ENCODE data around the gene ZMPSTE24. TPM values are rescaled to one million over a fixed set of nuclear protein-coding genes. Genes with fewer than 3 reads are reported as not detected.

The ZMPSTE24 gene
- total RNA-seq, 1 donor from 2014 or later: 35.6 TPM

- no peak overlapping the region for H3K4me3 Mint-ChIP-seq
- no peaks in the 10 kb centered on the region for H3K9me3 Mint-ChIP-seq
- DNase-seq (ENCODE audit: low read depth, low spot score): no peak
- H3K4me1 Mint-ChIP-seq: no peaks in the 10 kb centered on the region
- no peak for TF ChIP-seq CTCF (conservative IDR thresholded peaks at IDR 0.05)
- H3K27ac Mint-ChIP-seq (ENCODE audit: unreplicated experiment): no peak overlapping the region
- no peaks in the 10 kb centered on the region for H3K36me3 Mint-ChIP-seq (ENCODE audit: low read depth)
- no peaks in the 10 kb centered on the region for H3K27me3 Mint-ChIP-seq (ENCODE audit: low read depth)
These were observed 45.2 kb downstream of the ZMPSTE24 start for GRCh38 chr1:40303051-40303771.

GRCh38 chr1:40303790-40304189 is 45.8 kb downstream of the ZMPSTE24 start:
- TF ChIP-seq CTCF (conservative IDR thresholded peaks at IDR 0.05): no peak
- no peaks in the 10 kb centered on the region for H3K27me3 Mint-ChIP-seq (ENCODE audit: low read depth)
- H3K9me3 Mint-ChIP-seq: no peaks in the 10 kb centered on the region
- no peak overlapping the region for H3K4me3 Mint-ChIP-seq
- no peak overlapping the region for H3K27ac Mint-ChIP-seq (ENCODE audit: unreplicated experiment)
- no peaks in the 10 kb centered on the region for H3K36me3 Mint-ChIP-seq (ENCODE audit: low read depth)
- DNase-seq (ENCODE audit: low read depth, low spot score): no peak
- H3K4me1 Mint-ChIP-seq: no peaks in the 10 kb centered on the region

- no peak for TF ChIP-seq CTCF (conservative IDR thresholded peaks at IDR 0.05)
These were observed 47.4 kb downstream of the ZMPSTE24 start for GRCh38 chr1:40305451-40305850.

GRCh38 chr1:40305871-40306270 is 47.8 kb downstream of the ZMPSTE24 start:
- H3K27ac Mint-ChIP-seq (ENCODE audit: unreplicated experiment): peak overlapping the region; percentile 57
- DNase-seq (ENCODE audit: low read depth, low spot score): no peak
- no peaks in the 10 kb centered on the region for H3K36me3 Mint-ChIP-seq (ENCODE audit: low read depth)
- no peaks in the 10 kb centered on the region for H3K4me1 Mint-ChIP-seq
- no peaks in the 10 kb centered on the region for H3K9me3 Mint-ChIP-seq
- H3K4me3 Mint-ChIP-seq: no peak overlapping the region
- no peak for TF ChIP-seq CTCF (conservative IDR thresholded peaks at IDR 0.05)
- H3K27me3 Mint-ChIP-seq (ENCODE audit: low read depth): no peaks in the 10 kb centered on the region

More at GRCh38 chr1:40305451-40305850, 47.4 kb downstream of the ZMPSTE24 start:
- Mint-ChIP-seq H3K27me3 (ENCODE audit: low read depth) (no peaks in the 10 kb centered on the region), H3K9me3 (no peaks in the 10 kb centered on the region), H3K4me1 (no peaks in the 10 kb centered on the region), H3K4me3 (no peak overlapping the region), H3K36me3 (ENCODE audit: low read depth) (no peaks in the 10 kb centered on the region), H3K27ac (ENCODE audit: unreplicated experiment) (no peak overlapping the region)
- no peak for DNase-seq (ENCODE audit: low read depth, low spot score)

- H3K27ac Mint-ChIP-seq (ENCODE audit: unreplicated experiment): peak overlapping the region; percentile 57
- no peak overlapping the region for H3K4me3 Mint-ChIP-seq
- no peaks in the 10 kb centered on the region for H3K9me3 Mint-ChIP-seq
- H3K4me1 Mint-ChIP-seq: no peaks in the 10 kb centered on the region
- no peaks in the 10 kb centered on the region for H3K36me3 Mint-ChIP-seq (ENCODE audit: low read depth)
- no peaks in the 10 kb centered on the region for H3K27me3 Mint-ChIP-seq (ENCODE audit: low read depth)
- no peak for DNase-seq (ENCODE audit: low read depth, low spot score)
- no peak for TF ChIP-seq CTCF (conservative IDR thresholded peaks at IDR 0.05)
These were observed 48.3 kb downstream of the ZMPSTE24 start for GRCh38 chr1:40306296-40306695.

Measured in neural crest cell (in vitro differentiated cells).